Suprapubic skin (tissue), 4 donors: Measurements from ENCODE around the gene BARD1.

Experiments used
- CTCF ChIP-seq, 2 donors: fragments of 200-600 bp in 1 of 2; fragments of 450-650 bp in 1 of 2; sonication (generic) in 1 of 2; IDR thresholded peaks; one replicate each; pipeline ENCODE4 v1.5.1; 2016 to 2019; ENCODE audit warnings: antibody characterized with exemption in 2 of 2, mild to moderate bottlenecking in 1 of 2, moderate library complexity in 1 of 2
- EP300 ChIP-seq: sonication (generic); formaldehyde crosslinking; IDR thresholded peaks from one replicate; pipeline ENCODE4 v1.6.1; 2017; ENCODE audit warnings: antibody characterized with exemption
- POLR2A ChIP-seq, 2 donors: fragments of 450-650 bp; IDR thresholded peaks; one replicate each; pipeline ENCODE4 v1.6.1; 2017; ENCODE audit warnings: antibody characterized with exemption in 2 of 2, mild to moderate bottlenecking in 2 of 2, moderate library complexity in 2 of 2
- POLR2AphosphoS5 ChIP-seq, 3 donors: sonication (generic); formaldehyde crosslinking; IDR thresholded peaks; one replicate each; pipeline ENCODE4 v1.6.1; 2017; ENCODE audit warnings: antibody characterized with exemption in 3 of 3

DNA sequence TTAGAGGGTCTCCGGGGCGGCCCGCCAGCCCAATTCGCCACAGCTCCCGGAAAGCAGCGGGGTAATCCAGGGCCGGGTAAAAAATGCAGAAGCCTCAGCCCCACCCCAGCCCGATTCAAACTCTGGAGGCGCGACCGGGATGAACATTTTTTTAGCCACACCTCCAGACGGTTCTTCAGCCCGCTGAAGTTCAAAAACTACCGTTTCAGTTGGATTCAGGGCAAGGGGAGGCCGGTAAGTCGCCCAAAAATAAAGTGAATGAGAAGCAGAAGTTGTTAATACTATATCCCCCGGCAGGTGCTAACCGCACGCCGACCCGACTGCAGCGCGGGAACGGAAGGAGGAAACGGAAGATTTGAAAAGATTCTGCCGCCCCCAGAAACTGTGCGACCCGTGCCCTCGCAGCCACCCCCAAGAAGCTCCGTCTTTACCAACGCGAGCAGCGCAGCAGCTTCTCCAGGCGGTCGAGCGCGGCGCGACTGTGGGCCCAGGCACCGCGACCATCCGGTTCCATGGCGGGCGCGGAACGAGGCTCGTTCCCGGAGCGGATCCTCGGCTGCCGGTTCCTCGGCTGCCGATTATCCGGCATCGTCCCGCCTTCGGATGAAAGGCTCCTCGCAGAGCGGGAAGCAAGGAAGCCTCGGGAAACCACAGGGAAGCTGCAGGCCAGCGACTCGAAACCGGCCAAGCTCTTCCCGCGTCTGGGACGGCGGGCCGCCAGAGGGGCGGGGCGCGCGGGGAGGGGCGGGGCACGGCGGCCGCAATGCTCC, at the start of gene BARD1:
- TF ChIP-seq EP300 = no peak
- no peak for TF ChIP-seq CTCF (IDR thresholded peaks at IDR 0.05)
- TF ChIP-seq POLR2AphosphoS5 (IDR thresholded peaks at IDR 0.05) = peak in 2 of 3 donors; percentile 51 to 54
- TF ChIP-seq POLR2A (IDR thresholded peaks at IDR 0.05) = no peak
